ENCODE results near the gene NKX2-8.

DNA sequence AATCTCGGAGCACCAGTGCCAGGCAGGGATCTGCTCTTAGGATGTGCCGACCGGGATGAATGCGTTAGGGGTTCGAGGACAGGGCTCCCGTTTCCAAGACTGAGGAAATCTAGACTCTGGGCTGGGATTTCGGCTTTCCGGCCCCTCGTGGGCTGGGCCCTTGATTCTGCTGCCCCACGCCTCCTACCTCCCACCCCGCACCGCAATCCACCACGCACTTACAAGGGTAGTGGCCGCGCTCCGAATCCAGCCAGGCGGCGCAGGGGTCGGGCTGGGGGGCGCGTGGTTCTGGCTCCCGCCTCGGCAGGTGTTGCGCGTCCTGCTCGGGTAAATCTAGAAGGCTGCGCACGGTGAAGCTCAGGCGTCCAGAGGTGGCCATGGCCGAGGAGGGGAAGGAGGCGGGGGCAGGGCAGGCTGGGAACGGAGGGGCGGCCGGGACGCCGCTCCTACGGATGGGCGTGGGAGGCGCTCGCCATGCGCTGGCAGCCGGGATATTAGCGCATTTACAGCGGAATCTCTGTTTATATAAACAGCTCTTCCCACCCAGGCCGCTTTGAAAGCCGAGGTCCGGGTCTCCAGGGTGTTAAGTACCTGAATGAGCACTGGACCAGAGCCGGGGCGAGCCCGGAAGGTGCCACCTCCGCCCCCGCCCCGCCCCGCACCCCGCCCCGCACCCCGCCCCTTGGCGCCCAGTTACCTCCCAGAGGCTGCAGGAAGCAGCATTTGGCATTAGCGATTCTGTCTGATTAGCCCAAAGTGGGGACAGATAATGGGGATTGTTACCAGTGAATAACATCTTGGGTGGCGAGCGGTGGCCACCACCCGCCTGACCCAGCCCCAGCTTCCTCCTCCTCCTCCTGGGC lies at the start of gene NKX2-8:
- TF ChIP-seq CTCF (IDR thresholded peaks at IDR 0.05) (no peak), POLR2AphosphoS5 (IDR thresholded peaks at IDR 0.05; ENCODE audit: low read depth, low read length) (no peak), TCF7L2 (IDR thresholded peaks at IDR 0.05; ENCODE audit: low read depth, low read length) (no peak), SIN3A (IDR thresholded peaks at IDR 0.05; ENCODE audit: borderline replicate concordance, insufficient read depth, low read depth, low read length) (no peak)
